Anterior cingulate cortex (tissue), 58 donors: Measurements from ENCODE around the gene CRY2.
A peak's percentile ranks its signal among the peaks of the same experiment; 100 is the strongest.

Experiments used
- DNase-seq, 58 donors: peaks; one replicate each; lab custom pipeline; 2025; lab: John Stamatoyannopoulos, UW

The CRY2 gene

DNA sequence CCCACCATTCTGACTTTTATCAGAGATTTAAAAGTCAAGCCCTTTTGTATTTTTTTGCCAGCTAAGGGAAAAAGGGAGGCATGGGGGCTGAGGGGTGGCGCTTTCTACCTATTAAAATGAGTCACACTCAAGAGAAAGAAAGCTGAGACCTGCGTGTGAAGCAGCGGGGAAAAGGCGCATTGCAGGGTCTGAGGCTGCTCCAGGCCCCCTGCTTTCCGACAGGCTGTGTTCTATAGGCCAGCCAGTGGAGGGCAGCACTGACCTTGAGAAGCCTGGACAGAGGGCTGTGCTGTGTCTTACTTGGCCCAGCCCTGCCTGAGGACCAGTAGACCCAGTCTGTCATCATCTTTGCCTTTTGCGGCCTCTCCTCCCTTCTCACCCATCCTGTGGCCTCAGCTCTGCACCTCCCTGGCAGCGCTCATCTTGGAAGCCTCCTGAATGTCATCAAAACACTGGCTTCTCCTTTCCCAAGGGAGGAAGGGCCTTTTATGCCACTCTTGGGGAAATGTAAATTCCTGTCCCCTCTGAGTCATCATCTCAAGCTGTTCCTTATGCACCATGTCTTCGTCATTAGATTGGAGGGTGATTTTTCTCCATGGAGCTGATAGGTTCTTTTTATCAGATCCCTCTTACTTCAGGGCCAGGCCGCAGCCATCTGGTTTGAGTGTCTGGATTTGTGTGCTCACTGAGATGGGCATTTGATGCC lies 25.5 kb downstream of the CRY2 start:
- peak in 49 of 58 donors; percentile 27 to 79 (median 55) for DNase-seq

DNA sequence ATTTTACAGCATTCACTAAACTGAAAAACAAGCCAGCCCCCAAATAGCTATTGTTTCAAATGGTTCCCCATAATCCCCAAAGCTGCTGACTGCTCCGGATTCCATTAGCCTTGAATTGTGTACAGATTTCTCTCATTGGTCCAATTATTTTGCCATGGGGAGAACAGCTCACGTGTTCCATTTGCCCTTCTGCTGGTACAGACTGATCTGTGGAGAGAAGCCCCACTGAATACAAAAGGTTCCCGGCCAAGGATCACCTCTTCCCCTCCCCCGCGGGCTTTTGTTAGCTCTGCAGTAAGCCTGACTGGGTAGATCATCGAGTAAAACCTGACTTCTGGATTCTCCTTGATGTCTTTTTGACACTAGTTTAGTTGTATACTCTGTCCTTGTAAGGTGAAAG lies 29.1 kb downstream of the CRY2 start:
- no peak for DNase-seq

DNA sequence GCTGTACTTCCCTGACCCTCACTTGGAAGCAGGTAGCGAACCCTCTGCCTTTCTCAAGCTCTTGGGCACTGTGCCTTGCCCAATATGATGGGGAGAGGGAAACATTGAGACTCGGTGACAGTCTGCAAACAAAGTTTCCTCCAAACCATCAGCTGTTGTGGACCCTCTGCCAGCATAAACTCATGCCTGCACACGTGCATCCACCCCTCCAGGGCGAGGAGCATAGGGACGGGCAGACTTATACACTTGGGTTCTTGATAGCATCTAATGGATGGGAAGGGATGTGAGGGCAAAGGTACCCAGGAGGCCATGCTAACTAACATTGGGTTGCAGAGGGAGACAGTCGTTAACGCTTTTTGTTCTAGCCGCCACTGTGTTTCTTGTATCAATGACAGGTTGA lies 29.9 kb downstream of the CRY2 start:
- no peak for DNase-seq

DNA sequence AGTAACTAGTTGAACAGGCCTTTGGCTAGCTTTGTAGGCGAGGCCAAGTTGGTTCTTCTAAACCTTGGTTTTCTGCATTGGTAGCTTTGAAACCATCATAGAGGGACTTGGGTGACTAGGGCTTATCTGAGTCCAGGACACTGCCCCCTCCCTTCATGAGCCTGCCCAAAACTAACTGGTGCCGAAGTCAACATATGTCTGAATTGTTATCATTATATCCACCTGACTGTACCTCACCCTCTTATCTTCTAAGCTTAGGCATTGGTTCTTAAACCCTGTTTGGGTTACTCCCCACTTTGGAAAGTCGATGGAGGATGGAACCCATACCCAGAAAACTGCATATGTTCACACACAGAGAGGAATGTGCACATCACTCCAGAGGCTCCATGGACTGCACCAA lies 30.6 kb downstream of the CRY2 start:
- DNase-seq, result no peak

DNA sequence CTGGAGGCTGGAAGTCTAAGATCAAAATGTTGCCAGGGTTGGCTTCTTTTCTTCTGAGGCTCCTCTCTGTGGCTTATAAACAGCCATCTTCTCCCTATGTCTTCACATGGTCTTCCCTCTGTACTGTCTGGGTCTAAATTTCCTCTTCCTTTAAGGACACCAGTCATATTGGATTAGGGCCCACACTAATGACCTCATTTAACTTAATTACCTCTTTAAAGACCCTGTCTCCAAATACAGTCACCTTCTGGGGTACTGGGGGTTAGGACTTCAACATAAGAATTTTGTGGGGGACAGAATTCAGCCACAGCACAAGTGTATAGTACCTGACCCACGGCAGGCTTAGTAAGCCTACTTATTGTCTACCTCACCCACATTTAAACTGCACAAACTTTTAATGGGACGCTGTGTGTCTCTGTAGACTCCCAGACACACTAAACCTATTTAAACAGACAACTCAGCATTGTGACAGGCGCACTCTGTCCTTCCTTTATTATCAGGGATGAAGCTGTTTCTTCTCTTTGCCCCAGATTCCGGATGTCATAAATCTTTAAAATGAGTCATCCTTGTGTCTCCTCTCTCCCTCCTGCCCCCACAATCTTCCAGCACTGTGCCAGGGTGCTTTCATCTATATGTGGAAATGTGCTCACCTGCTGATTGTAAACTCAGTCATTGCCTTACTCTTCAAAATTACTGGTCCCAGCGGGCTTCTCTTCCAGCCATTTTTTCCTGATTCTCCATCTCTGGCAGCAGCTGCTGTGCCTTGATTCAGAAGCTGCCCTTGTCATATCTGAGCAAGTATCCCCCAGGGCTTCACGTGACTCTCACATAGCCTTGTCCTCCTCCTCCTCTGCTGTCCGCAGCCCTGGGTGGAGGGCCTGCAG lies 32.8 kb downstream of the CRY2 start:
- DNase-seq, result peak in 5 of 58 donors; percentile 27 to 59 (median 31)

DNA sequence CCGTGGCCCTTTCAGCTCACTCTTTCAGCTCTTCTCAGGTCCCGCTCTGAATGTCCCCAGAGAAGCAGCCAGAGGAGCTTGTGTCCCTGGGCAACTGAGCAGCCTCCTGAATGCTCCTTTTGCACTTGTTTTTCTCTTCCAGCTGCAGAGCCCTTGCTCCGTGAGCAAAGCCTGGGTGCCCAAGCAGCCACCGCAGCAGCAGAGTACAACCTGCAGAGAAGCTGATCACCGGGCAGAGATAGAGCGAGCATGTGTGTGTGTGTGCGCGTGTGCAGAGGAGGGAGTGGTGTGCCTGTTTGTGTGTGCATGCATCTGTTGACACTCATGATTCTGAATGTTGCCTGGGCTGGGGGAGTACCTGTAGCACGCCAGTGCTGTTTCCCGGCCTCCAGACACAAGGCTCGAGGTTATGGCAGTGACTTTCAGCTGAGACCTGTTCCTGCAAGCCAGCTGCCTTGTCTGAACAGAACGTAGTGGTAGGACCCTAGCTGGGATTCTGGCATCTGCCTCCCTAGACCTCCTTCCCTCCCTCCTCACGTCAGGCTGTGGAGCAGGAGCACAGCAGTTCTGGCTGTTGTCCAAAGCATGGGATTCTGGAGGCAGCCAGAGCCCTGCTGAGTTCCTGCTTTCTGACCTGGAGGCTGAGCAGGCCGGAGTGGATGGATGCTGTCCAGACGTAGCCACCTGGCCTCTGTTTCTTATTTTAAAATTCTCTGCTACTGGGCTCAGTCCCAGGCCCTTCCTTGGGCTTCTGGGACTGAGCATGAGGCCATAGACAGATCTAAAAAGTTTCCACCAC lies 33.7 kb downstream of the CRY2 start:
- DNase-seq, result no peak

DNA sequence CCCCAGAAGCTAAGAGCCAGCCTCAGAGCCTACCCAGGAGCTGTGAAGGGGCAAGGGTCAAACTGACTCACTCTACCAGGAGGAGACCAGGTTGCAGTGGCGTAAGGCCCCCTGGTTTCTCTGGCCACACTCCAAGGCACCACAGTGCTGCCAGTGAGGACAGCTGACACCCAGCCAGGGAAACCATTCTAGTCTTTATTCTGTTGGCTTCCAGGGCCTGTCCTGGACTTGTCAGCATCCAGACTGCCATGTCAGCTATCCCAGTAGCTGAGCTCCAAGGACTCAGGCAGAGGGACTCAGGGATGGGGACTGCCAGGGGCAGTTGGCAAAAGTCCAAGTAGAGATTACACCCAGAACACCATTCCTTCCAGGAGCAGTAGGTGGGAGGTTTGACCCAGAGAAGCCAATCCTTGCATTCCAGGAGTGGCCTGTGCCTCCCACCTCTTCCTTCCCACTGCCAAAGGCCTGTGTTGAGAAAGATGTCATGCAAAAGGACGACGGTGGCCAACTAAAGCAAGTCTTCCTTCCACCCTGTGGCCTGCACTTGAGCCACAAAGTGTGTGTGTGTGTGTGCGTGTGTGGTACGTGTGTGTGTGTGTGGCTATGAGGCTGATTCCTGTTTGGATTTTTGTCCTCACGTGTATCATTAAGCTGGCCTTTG lies 34.6 kb downstream of the CRY2 start:
- DNase-seq, result no peak

DNA sequence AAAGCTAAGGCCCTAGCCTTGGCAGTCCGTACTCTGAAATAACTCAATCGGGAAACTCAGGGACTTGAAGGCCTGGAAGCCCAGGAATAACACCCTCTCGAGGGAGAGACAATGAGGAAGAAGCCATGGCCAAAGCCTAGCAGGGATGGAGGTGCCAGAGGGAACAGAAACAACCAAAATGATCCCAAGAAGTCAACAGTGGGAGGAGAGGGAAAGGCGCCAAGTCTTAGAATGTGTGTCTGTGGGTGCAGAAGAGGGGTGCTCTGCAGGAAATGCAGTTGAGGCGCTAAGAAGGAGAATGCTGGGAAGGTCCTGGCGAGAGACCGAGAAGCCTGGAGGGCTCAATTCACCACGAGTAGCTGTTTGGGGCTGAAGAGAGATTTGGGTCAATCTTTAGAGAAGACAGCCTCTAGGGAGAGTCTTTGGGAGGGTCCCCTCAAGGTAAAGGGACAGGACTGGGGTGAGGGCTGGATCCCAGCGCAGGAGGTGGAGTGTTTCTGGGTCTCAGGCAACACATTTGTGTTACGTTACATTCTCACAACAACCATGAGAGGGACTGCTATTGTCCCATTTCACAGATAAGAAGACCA lies 37.4 kb downstream of the CRY2 start:
- peak in 1 of 58 donors; percentile 25 for DNase-seq

DNA sequence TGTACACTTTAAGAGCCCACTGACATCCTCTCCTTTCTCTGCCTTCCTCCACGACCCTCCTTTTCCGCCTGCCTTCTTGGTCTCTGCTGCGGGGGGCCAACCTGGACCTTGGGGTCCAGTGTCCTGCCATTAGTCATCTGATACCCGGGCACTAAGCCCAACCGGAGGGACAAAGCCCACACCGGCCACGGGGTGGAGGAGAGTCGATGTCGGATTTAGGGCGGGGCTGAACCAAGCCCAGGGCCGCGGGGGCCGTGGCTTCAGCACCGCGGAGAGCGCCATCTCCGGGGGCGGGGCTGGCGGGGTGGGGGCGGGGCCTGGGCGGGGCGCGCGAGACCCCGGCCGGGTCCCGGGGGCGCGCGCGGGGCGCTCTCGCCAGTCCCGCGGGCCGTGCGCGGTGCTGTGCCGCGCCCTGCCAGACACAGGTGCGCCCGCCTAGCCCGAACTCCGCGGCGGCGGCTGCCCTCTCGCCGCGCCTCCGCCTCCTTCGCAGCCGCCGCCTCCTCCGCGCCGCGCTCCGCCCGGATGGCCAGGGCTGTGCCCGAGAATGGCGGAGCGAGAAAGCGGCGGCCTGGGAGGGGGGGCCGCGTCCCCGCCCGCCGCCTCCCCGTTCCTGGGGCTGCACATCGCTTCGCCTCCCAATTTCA lies 38.1 kb downstream of the CRY2 start, which contains the start of gene MAPK8IP1:
TSS of gene MAPK8IP1 (plus strand) at position 378 of the 647 bp plus-strand sequence. CDS start at position 548, 170 bp downstream.
- DNase-seq, result peak in 21 of 58 donors; percentile 18 to 58 (median 40)

DNA sequence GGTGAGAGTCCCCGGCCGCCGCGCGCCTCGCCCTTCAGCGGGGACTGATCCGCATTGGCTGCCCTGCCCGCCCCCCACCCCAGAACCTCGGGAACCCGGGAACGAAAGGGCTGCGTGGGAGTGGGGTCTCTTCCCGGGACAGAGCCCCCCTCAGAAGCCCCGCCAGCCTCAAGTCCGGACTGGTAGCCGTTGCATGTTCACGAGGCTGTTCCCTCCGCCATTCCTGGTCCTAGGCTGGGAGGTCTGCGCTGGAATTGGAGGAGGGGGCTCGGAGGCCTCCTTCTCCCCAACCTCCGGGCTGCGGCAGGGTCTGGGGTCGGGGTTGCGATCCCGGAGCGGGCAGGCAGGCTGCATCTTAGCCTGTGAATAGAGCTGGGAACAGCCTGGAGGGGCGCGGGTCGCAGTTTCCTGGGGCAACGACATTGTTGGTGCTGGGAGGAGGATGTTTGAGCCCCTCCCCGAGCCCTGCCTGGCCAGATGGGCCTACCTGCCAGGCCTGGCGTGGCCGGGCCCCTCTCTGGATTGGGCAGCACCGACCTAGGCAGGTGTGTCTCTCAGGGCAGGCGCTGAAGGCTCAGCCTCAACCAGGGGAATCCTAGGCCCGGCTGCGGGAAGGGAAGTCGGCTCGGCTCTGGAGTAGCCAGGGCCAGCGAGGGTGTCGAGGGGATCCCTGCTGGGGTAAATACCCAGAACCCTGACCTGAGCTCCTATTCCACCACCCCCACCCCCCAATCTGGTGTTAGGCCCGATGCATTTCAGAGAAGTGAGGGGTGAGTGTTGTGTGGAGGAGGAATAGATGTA lies 38.8 kb downstream of the CRY2 start:
- peak in 1 of 58 donors; percentile 31 for DNase-seq

DNA sequence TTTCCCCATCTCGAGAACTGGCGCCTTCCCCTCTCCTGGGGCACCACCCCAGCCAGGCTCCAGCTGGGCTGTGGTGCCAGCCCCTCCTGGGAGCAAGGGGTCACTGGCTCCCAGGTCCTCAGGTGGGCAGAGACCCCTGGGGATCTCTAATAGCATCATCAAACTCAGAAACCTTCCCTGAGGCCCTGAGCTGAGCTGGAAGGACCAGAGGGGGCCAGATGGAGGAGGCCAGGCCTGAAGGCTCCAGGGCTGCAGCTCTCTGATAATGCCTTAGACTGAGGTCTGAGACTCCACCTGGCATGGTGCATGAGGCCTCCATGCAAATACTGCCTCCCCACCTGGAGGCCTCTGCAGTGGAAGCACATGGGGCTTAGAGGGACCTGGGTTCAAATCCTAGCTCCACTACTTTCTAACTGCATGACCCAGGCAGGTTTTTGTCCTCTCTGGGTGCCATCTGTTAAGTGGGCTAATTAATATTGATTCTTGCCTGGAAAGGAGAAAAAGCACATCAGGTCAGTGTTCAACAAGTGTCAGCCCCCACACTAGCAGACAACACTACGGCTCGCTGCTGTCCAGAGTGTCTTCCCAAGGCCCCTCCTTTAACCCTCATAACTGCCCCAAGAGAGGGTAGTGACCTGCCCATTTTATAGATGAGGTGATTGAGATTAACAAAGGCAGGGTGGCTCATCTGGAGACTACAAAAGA lies 39.7 kb downstream of the CRY2 start:
- no peak for DNase-seq

DNA sequence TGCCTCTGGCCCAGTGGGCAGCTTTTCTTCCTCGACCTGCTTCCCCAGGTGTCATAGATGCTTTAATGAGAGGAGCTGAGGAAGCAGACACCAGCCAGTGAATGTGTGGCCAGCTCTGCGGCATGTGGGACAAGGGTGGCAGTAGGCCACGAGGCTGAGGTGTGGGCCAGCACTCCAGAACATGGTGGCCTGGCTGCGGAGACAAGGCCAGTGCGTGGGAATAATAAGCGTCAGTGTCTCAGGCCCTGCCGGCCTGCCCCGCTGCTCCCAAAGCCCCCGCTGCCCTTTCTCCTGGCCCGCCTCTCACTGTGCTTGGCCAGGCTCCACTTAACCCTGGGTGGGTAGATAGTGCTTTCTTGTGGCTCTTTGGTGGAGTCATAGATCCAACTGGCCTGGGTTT lies 40.3 kb downstream of the CRY2 start:
- no peak for DNase-seq

DNA sequence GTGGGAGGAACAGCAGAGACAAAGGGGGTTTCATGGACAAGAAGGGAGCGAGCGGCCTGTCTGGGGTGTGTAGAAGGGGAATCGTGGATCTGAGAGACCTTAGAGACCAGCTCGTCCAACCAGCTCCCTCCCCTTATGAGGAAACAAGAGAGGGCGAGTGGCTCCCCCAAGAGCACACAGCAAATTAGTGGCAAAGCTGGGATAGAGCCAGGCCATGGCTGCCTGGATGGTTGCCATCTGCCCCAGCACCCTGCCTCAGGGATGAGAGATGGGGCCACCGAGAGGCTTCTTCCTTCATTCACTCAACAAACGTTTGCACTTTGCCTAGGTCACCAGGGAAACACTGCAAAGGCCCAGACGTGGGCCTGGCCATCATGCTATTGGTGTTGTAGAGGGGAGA lies 42.3 kb downstream of the CRY2 start:
- DNase-seq, result no peak

DNA sequence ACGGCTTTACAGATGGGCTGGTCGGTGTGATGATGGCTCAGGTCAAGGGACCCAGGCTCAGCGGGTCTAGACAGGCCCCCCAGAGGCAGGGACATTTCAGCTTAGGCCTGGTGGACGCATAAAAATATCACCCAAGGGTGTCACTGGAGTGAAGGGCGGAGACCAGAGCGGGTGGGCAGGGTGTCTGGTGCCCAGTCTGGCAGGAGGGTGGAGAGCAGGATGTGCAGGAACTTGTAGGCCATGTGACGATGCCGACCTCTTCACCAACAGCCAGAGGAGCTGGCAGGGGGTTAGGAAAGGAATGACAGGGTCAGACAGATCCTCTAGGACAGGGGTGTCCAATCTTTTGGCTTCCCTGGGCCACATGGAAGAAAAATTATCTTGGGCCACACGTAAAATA lies 42.7 kb downstream of the CRY2 start:
- no peak for DNase-seq

DNA sequence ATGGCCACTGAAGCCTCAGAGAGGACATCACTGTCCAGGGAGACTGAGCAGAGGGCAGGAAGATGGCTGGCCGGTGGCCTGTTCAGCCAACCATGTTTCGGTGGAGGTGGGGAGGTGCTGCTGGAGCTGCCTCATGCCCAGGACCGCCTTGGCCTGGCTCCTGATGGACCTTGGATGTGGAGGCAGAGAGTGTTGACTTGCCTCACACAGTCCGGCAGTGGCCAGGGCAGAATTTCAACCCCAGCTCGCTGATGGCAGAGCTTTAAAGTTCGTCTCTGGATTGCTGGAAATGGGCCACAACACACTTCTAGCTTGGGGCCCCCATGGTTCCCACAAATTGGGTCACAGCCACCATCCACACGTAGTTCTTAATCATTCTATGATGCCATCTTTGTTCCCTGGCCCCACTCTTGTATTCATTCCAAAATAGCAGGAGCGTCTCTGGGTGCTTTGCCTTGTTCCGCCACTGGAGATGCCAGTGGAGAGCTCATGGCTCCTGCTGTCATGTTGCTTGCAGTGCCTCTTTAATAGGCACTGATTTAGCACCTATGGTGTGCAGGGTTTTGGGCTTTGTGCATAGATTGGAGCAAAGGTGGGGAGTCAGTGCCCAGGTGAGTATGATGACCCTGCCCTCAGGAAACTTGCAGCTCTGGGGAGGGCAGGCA lies 43.7 kb downstream of the CRY2 start:
- no peak for DNase-seq

DNA sequence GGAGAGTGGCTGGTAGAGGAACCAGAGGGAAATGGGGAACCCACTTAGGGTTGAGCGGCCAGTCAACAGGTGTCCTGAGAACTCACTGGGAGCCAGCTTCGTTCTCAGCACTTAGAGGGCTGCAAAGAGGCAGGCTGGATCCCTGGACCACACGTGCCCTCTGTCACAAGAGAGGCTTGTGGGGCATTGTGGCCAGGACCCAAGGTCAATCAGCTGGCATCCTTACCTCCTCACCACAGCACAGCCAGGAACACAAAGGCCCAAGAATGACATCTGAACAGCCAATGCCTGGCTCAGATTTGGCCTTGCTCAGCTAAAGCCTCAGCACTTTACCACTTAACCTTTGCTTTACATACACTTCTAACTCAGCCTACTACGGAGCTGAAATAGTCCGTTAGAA lies 45.6 kb downstream of the CRY2 start:
- DNase-seq, result no peak

DNA sequence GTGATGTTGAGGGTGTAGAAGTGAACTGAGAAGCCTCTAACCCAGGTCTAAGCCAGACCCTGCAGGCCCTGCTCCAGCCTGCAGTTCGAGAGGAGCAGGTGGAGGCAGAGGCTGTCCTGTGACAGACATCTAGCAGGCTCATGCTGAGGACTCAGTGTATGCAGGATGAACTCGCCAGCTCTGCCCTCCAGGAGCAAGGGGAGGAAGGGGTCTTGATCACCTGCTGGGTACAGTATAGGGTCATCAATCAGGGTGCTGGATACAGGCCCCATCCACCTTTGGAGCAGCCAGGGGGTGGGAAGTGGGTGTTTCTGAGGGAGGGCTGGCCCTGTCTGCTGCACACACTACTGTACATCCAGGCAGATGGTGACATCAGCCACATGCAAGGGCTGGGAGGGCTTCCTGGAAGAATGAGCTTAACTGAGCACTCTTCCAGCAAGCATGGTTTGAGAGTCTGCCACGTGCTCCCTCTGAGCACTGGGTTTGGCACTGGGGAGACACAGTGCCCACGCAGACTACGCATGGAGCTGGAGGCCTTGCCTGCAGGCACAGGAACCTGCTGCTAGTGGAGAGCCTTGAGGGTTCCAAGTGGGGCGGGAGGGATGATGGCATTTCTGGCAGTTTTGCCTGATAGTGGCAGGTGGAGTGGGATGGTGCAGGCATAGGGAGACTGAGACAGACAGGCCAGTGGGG lies 47.4 kb downstream of the CRY2 start:
- peak in 19 of 58 donors; percentile 20 to 71 (median 39) for DNase-seq
